ENCODE data around the gene ZBTB16.

DNA sequence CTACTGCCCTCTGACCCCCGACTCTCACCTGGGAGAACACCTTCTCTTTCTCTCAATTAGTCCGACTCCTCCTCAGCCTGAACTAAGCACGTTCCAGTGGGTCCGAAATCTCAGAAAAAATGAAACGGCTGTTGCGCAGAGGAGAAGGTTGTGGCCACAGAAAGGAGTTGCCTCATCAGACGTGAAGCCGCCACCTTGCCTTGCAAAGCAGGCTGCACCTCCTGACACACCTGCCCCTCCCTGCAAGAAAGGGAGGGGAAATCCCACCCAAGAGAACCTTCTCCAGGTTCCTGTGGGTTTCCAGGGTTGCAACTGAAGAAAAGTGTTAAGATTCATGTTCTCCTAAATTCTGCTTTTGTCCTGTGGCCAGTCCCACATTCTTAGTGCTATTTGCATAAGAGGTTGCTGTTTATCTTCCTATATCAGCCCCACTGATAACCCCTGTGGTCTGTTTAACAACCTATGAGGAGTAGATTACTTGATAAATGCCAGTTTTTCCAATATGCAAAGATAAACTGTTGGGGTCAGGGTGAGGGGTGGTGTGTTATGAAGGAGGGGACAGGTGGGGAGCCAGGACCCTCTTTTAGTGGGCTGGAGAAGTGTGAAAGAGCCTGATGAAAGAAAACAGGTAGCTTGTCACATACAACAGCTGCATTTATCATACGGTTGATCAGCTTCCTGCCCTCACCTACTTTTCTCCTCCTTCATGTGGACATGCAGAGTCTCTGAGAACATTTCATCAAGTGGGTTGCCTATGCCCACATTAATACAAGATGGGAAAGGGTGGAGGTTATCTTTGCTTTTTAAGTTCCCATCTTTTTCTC, 18.2 kb downstream of the ZBTB16 start:
- TF ChIP-seq POLR2AphosphoS5 (IDR thresholded peaks at IDR 0.05) (no peak), RAD21 (conservative IDR thresholded peaks at IDR 0.05) (no peak), CTCF (IDR thresholded peaks at IDR 0.05; ENCODE audit: poor library complexity, severe bottlenecking) (no peak), MXI1 (conservative IDR thresholded peaks at IDR 0.05; ENCODE audit: poor library complexity, severe bottlenecking) (no peak), EZH2 (IDR thresholded peaks at IDR 0.05; ENCODE audit: borderline replicate concordance, insufficient read depth, low read length, poor library complexity, severe bottlenecking) (no peak), SMC3 (conservative IDR thresholded peaks at IDR 0.05; ENCODE audit: poor library complexity) (no peak), REST (IDR thresholded peaks at IDR 0.05; ENCODE audit: borderline replicate concordance) (no peak)
